HG03039 (cell line): ENCODE results near the gene EEPD1.

ENCODE experiments used
- ATAC-seq: cut with Tn5 transposase; IDR thresholded peaks from one replicate; pipeline ENCODE4 v1.9.1; 2021; ENCODE audit warnings: mild to moderate bottlenecking, moderate library complexity; ENCODE audit not compliant: unreplicated experiment

The EEPD1 gene

GRCh38 chr7:36296284-36296683 lies 143.2 kb downstream of the EEPD1 start:
- no peak for ATAC-seq

GRCh38 chr7:36297364-36298009 lies 144.4 kb downstream of the EEPD1 start:
- ATAC-seq, result no peak

GRCh38 chr7:36298106-36298505 lies 145.1 kb downstream of the EEPD1 start:
- no peak for ATAC-seq

- no peak for ATAC-seq
Measured at GRCh38 chr7:36299223-36299774, 146.2 kb downstream of the EEPD1 start.

GRCh38 chr7:36299823-36300341 lies 146.8 kb downstream of the EEPD1 start:
- no peak for ATAC-seq

GRCh38 chr7:36300696-36301350 lies 147.8 kb downstream of the EEPD1 start:
- no peak for ATAC-seq

GRCh38 chr7:36301914-36302771 lies 149.1 kb downstream of the EEPD1 start:
- ATAC-seq, result no peak

- ATAC-seq, result no peak
Measured at GRCh38 chr7:36303202-36304098, 150.4 kb downstream of the EEPD1 start.

GRCh38 chr7:36304099-36304425 lies 151.0 kb downstream of the EEPD1 start:
- ATAC-seq, result no peak

- no peak for ATAC-seq
Measured at GRCh38 chr7:36305226-36305625, 152.2 kb downstream of the EEPD1 start.

- no peak for ATAC-seq
Measured at GRCh38 chr7:36305648-36306047, 152.6 kb downstream of the EEPD1 start.

GRCh38 chr7:36306222-36306621 lies 153.2 kb downstream of the EEPD1 start:
- no peak for ATAC-seq

- ATAC-seq, result no peak
Measured at GRCh38 chr7:36306722-36307121, 153.7 kb downstream of the EEPD1 start.

- ATAC-seq, result no peak
Measured at GRCh38 chr7:36308031-36308430, 155.0 kb downstream of the EEPD1 start.

- no peak for ATAC-seq
Measured at GRCh38 chr7:36309301-36309700, 156.2 kb downstream of the EEPD1 start.

- no peak for ATAC-seq
Measured at GRCh38 chr7:36309716-36310115, 156.7 kb downstream of the EEPD1 start.

GRCh38 chr7:36310897-36311296 lies 157.8 kb downstream of the EEPD1 start:
- no peak for ATAC-seq

GRCh38 chr7:36311539-36311938 lies 158.5 kb downstream of the EEPD1 start:
- ATAC-seq, result no peak

- ATAC-seq, result no peak
Measured at GRCh38 chr7:36312064-36312914, 159.2 kb downstream of the EEPD1 start.
